Mesothelial cell of epicardium (in vitro differentiated cells): ENCODE data around the gene MEGF11. TPM values are rescaled to one million over a fixed set of nuclear protein-coding genes. Genes with fewer than 3 reads are reported as not detected.
"Not testable (repeated sequence)": the region's sequence is repeated elsewhere in the genome, so short reads cannot be mapped to it uniquely, and the experiment has no call there.

Experiments used
- DNase-seq, 2 experiments: peaks; one replicate each; pipeline ENCODE4 v3.0.0; 2021; ENCODE audit warnings: low spot score in 2 of 2; ENCODE audit not compliant: unreplicated experiment in 2 of 2
- H3K27ac Mint-ChIP-seq: 2 replicates; pipeline ENCODE4 v1.8.0; 2021; ENCODE audit warnings: mixed read lengths
- H3K27me3 Mint-ChIP-seq: 2 replicates; pipeline ENCODE4 v1.8.0; 2021; ENCODE audit warnings: low read depth, mixed read lengths
- H3K36me3 Mint-ChIP-seq: 2 replicates; pipeline ENCODE4 v1.8.0; 2021; ENCODE audit warnings: mixed read lengths
- H3K4me1 Mint-ChIP-seq: 2 replicates; pipeline ENCODE4 v1.8.0; 2021; ENCODE audit warnings: mixed read lengths
- H3K4me3 Mint-ChIP-seq: 2 replicates; pipeline ENCODE4 v1.8.0; 2021; ENCODE audit warnings: mild to moderate bottlenecking, moderate library complexity, mixed read lengths
- H3K9me3 Mint-ChIP-seq: 2 replicates; pipeline ENCODE4 v1.8.0; 2021; ENCODE audit warnings: mixed read lengths
- total RNA-seq: library from RNA; stranded (reverse); gene quantifications from 3 replicates; pipeline ENCODE4 v1.2.1, GENCODE V29; 2021
- TF ChIP-seq, protein P1 (sequence below): fragments of 200-600 bp; sonication (generic); IDR thresholded peaks from one replicate; pipeline ENCODE4 v1.5.0; 2021; ENCODE audit warnings: antibody characterized with exemption; ENCODE audit not compliant: unreplicated experiment

MEGF11 gene
- total RNA-seq, 1 donor from 2014 or later: 3.7 TPM

DNA sequence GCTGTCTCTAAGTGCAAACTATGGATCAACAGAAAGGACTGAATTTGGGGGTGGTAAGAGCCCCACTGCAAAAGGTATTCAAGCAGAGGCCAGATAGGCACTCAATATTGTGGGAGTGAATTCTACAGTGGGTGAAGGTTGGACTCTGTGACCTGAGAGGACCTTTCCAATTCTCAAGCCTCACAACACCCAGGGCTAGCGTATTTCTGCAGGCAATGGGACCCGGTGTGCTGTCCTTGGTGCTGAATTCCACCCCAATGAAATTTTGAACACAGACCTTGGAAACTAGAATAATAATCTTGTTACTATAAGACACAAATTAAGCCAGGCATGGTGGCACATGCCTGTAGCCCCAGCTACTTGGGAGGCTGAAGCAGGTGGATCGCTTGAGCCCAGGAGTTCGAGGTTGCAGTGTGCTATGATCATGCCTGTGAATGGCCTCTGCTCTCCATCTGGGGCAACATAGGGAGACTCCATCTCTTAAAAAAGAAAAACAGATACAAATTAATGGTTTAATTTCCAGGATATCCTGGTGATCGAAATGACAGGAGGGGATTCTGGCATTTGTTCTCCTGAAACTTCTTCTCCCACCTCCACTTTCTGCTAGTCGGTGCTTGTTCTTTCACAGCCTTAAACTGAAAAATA is 248.8 kb downstream of the MEGF11 start:
- peak in 1 of 2 experiments; percentile 71 for DNase-seq
- Mint-ChIP-seq H3K27ac (no peak overlapping the region), H3K4me1 (no peaks in the 10 kb centered on the region), H3K36me3 (no peaks in the 10 kb centered on the region), H3K9me3 (no peaks in the 10 kb centered on the region), H3K27me3 (peaks cover 35% of the 10 kb centered on the region), H3K4me3 (no peak overlapping the region)
- TF ChIP-seq, protein P1, sequence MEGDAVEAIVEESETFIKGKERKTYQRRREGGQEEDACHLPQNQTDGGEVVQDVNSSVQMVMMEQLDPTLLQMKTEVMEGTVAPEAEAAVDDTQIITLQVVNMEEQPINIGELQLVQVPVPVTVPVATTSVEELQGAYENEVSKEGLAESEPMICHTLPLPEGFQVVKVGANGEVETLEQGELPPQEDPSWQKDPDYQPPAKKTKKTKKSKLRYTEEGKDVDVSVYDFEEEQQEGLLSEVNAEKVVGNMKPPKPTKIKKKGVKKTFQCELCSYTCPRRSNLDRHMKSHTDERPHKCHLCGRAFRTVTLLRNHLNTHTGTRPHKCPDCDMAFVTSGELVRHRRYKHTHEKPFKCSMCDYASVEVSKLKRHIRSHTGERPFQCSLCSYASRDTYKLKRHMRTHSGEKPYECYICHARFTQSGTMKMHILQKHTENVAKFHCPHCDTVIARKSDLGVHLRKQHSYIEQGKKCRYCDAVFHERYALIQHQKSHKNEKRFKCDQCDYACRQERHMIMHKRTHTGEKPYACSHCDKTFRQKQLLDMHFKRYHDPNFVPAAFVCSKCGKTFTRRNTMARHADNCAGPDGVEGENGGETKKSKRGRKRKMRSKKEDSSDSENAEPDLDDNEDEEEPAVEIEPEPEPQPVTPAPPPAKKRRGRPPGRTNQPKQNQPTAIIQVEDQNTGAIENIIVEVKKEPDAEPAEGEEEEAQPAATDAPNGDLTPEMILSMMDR: no peak

DNA sequence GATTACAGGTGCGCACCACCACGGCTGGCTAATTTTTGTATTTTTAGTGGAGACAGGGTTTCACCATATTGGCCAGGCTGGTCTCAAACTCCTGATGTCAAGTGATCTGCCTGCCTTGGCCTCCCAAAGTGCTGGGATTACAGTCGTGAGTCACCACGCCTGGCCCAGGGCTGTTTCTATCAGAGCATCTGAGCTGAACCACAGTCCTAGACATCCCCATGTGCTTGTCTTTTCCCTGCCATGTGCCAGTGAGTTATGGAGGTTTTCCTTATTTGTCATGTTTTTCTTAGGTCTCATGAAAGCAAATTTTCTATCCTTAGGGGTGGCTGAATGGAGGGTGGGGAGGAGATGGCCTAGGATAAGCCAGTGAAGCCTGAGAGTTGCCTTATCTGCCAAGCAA is 250.4 kb downstream of the MEGF11 start:
- H3K36me3 Mint-ChIP-seq, DNase-seq, H3K9me3 Mint-ChIP-seq, H3K4me3 Mint-ChIP-seq, H3K27ac Mint-ChIP-seq, H3K4me1 Mint-ChIP-seq: not testable (repeated sequence)
- H3K27me3 Mint-ChIP-seq: peaks cover 42% of the 10 kb centered on the region

DNA sequence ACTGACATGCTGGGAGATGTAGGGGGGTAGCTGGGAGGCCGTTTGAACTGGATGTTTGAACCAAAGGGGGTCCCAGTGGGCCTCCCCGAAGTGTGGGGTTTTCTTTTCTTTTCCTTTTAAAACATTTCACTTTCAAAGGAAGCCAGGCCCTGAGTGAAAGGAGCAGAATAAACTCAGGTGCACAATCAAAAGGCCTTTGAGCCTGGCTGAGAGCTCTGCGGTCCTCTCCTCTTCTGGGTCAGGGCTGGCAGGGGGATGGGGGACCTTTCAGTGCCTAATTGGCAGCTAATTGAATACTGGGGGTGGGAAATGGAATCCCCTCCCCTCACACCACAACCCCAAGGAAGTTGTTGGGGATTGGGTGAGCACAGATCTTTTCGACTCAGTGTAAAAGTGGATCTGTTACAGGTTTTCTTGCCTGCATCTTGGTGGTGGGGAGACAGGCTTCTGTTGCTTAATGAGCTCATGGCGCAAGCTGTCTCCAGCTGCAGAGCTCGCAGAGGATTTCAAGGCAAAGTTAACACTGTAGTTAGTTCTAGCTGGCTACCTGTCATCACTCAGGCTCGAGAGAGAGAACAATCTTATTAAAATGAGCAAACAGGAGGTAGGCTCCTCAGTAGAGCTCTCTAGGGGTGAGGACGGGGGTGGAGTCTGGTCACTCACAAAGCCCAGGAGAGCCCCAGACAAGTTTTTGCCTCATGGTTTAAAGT is 251.7 kb downstream of the MEGF11 start:
- Mint-ChIP-seq H3K9me3 (no peaks in the 10 kb centered on the region), H3K36me3 (no peaks in the 10 kb centered on the region), H3K27ac (no peak overlapping the region), H3K4me3 (no peak overlapping the region), H3K27me3 (peaks cover 41% of the 10 kb centered on the region), H3K4me1 (no peaks in the 10 kb centered on the region)
- DNase-seq: no peak
- TF ChIP-seq, protein P1: no peak

DNA sequence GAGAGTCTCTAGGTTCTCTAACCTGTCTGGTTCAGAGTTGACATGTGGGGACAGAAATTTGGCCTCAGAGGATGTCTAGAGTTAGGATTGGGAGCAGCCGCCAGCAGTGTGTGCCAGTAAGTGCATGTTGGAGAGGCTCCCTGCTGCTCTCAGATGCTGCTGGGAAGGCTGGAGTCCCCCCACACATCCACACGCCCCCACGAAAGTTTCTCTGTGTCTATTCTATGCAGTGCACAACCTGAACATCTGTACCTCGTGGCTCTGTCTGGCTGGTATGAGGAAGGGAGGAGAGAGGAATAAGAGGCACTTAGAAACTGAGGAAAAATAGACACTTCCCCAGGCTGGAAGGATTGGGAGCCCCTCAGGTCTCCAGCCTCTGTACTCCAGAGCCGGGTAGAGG is 252.5 kb downstream of the MEGF11 start:
- peaks cover 40% of the 10 kb centered on the region for H3K27me3 Mint-ChIP-seq
- H3K4me1 Mint-ChIP-seq: no peaks in the 10 kb centered on the region

DNA sequence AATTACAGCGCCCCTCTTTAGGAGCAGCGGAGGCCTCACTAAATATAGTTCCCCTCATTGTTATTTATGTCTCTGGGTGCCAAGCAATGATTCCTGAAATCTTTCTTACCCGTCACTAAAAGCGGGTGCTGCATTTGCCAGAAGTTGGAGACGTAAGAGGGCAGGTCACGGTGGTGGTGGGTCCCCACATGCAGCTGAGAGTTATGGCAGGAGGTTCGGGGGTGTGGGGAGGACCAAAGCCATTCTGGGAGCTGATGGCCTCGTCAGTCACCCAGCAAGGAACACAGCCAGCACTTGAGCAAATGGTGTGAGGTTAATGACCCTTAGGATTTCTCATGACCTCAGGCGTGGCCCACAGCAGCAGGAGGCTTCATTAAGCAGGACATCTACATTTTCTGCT is 255.1 kb downstream of the MEGF11 start:
- peaks cover 28% of the 10 kb centered on the region for H3K27me3 Mint-ChIP-seq
- no peaks in the 10 kb centered on the region for H3K9me3 Mint-ChIP-seq
- H3K4me3 Mint-ChIP-seq: no peak overlapping the region
- DNase-seq: no peak
- no peak overlapping the region for H3K27ac Mint-ChIP-seq
- no peaks in the 10 kb centered on the region for H3K36me3 Mint-ChIP-seq
- H3K4me1 Mint-ChIP-seq: peaks cover 5% of the 10 kb centered on the region
- TF ChIP-seq, protein P1: no peak

More for the DNA sequence above, 252.5 kb downstream of the MEGF11 start:
- Mint-ChIP-seq H3K27ac (no peak overlapping the region), H3K36me3 (no peaks in the 10 kb centered on the region), H3K4me3 (no peak overlapping the region), H3K9me3 (no peaks in the 10 kb centered on the region)
- TF ChIP-seq, protein P1: no peak
- DNase-seq: no peak

DNA sequence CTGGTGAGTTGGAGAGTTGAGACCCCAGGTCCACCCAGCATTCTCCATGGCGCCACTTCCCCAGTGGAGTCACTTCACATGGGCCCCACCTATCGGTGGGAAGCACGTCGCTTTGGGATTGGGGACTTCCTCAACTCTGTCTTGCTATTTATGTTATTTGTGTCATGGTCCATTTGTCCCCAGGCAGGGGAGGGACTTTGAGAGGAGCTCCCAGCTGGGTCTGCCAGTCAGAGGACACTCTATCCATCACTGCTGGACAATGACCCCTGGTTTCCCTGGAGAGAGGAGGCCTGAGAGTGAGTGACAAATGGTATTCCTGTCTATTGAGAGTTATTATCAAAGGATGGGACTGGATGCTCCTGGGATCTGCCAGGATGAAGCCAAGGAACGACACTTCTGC is 256.6 kb downstream of the MEGF11 start:
- no peak overlapping the region for H3K4me3 Mint-ChIP-seq
- no peaks in the 10 kb centered on the region for H3K9me3 Mint-ChIP-seq
- peaks cover 15% of the 10 kb centered on the region for H3K4me1 Mint-ChIP-seq
- TF ChIP-seq, protein P1: no peak
- DNase-seq: no peak
- peaks cover 22% of the 10 kb centered on the region for H3K27me3 Mint-ChIP-seq
- no peaks in the 10 kb centered on the region for H3K36me3 Mint-ChIP-seq
- no peak overlapping the region for H3K27ac Mint-ChIP-seq
